Colonic mucosa (tissue), 4 donors: ENCODE measurements around the gene NRN1L. TPM values are rescaled to one million over a fixed set of nuclear protein-coding genes. Genes with fewer than 3 reads are reported as not detected.
"Not testable (repeated sequence)": the region's sequence is repeated elsewhere in the genome, so short reads cannot be mapped to it uniquely, and the experiment has no call there.

Experiments
- DNase-seq: peaks from one replicate; pipeline ENCODE4 v3.0.0-alpha.2; 2020
- H3K27ac ChIP-seq: fragments of 200-600 bp; one replicate; pipeline ENCODE4 v1.8.0; 2021
- H3K27me3 ChIP-seq: fragments of 200-600 bp; one replicate; pipeline ENCODE4 v1.8.0; 2021
- H3K36me3 ChIP-seq: fragments of 200-600 bp; one replicate; pipeline ENCODE4 v1.8.0; 2021
- H3K4me1 ChIP-seq: fragments of 200-600 bp; one replicate; pipeline ENCODE4 v1.8.0; 2021; ENCODE audit warnings: mild to moderate bottlenecking
- H3K4me3 ChIP-seq: fragments of 200-600 bp; one replicate; pipeline ENCODE4 v1.8.0; 2021
- H3K9ac ChIP-seq, 2 donors: one replicate each; pipeline ENCODE4 v1.7.0; 2013; ENCODE audit warnings: control low read depth in 2 of 2, low read depth in 2 of 2, low read length in 2 of 2
- H3K9me3 ChIP-seq: fragments of 200-600 bp; one replicate; pipeline ENCODE4 v1.8.0; 2021
- CTCF ChIP-seq: fragments of 200-600 bp; IDR thresholded peaks from one replicate; pipeline ENCODE4 v1.8.0; 2022; ENCODE audit warnings: antibody characterized with exemption, mild to moderate bottlenecking
- intact Hi-C: fragments of 100-400 bp; cut with DNase I; formaldehyde crosslinking; loops from one replicate; pipeline ENCODE4 v1.14.1; 2022
- total RNA-seq, 2 donors: library from RNA; stranded (reverse); fragmentation: NEBNext Ultra II Directional in 1 of 2; extraction: Animal tissue kit (Norgen Biotek cat#: 25700) in 1 of 2; gene quantifications; one replicate each; pipeline ENCODE4 v1.2.1, GENCODE V29; 2021
- donor health status: healthy.
- donor health status: DM: no; HTN: no; CAD: no.
- donor health status: DM: no; HTN: no; CAD: no.

Gene NRN1L
- total RNA-seq, 2 donors from 2014 or later = 0.93 to 0.96 TPM

DNA sequence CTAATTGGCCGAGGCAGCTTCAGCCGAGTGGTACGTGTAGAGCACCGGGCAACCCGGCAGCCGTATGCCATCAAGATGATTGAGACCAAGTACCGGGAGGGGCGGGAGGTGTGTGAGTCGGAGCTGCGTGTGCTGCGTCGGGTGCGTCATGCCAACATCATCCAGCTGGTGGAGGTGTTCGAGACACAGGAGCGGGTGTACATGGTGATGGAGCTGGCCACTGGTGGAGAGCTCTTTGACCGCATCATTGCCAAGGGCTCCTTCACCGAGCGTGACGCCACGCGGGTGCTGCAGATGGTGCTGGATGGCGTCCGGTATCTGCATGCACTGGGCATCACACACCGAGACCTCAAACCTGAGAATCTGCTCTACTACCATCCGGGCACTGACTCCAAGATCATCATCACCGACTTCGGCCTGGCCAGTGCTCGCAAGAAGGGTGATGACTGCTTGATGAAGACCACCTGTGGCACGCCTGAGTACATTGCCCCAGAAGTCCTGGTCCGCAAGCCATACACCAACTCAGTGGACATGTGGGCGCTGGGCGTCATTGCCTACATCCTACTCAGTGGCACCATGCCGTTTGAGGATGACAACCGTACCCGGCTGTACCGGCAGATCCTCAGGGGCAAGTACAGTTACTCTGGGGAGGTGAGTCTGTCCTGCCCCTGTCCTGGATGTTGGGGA lies 24.5 kb downstream of the NRN1L start:
- DNase-seq = no peak
- H3K36me3 ChIP-seq = peaks cover 5% of the 10 kb centered on the region

DNA sequence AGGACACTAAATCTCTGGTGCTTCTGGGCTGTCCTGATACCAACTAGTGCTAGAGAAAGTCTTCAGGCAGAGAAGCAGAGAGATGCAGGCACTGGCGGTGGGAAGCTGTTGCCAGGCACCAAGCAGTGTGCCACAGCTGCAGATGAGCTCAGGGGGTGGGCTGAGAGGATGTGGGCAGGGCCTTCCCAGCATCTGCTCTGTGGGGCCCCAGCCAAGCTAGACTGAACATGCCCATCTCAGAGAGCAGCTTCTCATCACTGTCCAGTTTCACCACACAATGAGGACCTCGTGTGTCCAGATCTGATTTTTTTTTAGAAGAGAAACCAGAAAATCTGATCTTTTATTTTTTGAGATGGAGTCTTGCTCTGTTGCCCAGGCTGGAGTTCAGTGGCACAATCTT lies 25.5 kb downstream of the NRN1L start:
- Histone ChIP-seq H3K9me3 (no peaks in the 10 kb centered on the region), H3K4me3 (no peak overlapping the region), H3K36me3 (peaks cover 5% of the 10 kb centered on the region), H3K9ac (no peak overlapping the region), H3K27me3 (no peaks in the 10 kb centered on the region), H3K4me1 (no peaks in the 10 kb centered on the region), H3K27ac (no peak overlapping the region)
- TF ChIP-seq CTCF = no peak
- no peak for DNase-seq
- intact Hi-C loops = no loop called here

More for the DNA sequence above, 24.5 kb downstream of the NRN1L start:
- no peak for TF ChIP-seq CTCF
- no peak overlapping the region for H3K4me3 ChIP-seq
- no peak overlapping the region for H3K27ac ChIP-seq
- H3K9ac ChIP-seq = no peak overlapping the region
- no peaks in the 10 kb centered on the region for H3K27me3 ChIP-seq
- intact Hi-C loops = no loop called here
- H3K4me1 ChIP-seq = no peaks in the 10 kb centered on the region
- no peaks in the 10 kb centered on the region for H3K9me3 ChIP-seq

DNA sequence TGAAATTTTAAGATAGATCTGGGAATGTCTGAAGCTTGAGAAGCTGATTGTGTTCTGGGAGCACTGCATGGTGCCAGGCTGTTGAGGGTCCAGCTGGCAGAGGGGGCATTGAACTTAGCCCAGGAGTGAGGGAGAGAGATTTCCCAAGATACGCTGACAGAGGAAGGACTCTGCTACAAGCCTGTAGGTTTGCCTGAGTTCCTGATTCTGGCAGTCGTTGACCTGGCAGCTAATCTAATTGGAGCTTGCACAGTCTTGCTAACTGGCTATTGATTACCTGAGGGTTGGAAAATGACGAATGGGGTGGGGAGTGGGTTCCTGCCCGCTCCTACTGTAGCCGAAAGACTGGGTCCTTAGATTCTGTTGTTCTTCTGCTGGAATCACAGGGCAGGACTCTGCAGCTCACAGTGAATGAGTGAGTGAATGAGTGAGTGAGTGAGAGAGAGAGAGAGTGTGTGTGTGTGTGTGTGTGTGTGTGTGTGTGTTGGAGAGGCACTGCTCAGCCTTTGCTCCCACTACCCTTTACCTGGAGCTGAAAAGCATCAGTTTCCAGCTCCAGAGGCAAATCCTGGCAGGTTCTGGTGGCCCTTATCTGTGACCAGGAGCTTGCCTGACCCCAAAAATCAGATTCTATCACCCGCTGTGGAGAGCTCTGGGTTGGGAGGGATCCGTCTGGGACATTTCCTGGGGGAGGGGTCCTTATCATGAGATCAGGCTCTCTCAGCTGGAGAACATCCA lies 30.2 kb downstream of the NRN1L start:
- Histone ChIP-seq H3K9ac (no peak overlapping the region), H3K4me3 (no peak overlapping the region), H3K27me3 (no peaks in the 10 kb centered on the region), H3K36me3 (peaks cover 5% of the 10 kb centered on the region), H3K4me1 (no peaks in the 10 kb centered on the region), H3K9me3 (no peaks in the 10 kb centered on the region), H3K27ac (no peak overlapping the region)
- intact Hi-C loops = no loop called here
- TF ChIP-seq CTCF = no peak
- DNase-seq = no peak

- H3K9ac ChIP-seq, DNase-seq, H3K9me3 ChIP-seq, H3K4me1 ChIP-seq, H3K27ac ChIP-seq, intact Hi-C loops, H3K36me3 ChIP-seq, H3K4me3 ChIP-seq, H3K27me3 ChIP-seq: not testable (repeated sequence)
These were observed 30.7 kb downstream of the NRN1L start for GRCh38 chr16:67915496-67915769.

DNA sequence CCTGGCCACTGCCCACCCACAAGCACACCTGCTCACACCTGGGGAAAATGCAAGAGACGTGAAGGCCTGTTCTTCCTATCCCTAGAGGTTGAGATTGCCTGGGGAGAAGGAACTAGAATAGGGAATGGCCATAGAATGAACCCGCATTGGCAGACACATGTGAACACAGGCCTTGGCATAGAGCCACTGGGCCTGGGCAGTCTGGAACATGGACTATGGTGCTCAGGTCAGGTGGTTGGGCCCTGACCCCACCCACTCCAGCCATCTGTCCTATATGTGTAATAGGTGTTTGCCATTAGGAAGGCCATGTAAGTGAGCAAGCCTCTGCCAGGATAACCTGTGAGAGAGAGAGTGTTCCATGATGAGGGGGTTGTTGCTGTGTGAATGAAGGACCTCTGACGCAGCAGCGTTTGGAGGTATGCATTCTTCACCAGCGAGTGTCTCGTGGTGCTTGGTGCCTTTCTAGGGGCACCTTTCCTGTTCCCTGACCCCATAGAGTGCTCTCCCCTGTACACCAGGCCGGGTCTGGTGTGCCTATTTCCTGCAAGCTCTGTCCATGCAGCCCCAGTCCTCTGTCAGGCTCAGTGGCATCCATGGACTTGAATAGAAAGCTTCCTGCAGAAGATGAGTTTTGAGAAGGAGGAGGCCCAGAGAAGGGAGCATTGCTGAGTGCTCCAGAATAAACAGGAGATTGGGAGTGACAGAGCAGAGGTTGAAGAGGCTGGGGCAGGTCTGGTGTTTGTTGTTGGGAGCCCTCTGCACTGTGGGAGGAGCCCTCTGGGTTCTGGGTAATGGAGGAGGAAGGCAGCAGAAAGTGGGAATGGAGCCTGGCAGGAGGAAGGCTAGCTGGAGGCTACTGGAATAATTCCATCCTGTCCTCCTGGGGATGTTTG lies 31.4 kb downstream of the NRN1L start:
- DNase-seq = no peak
- intact Hi-C loops = no loop called here
- Histone ChIP-seq H3K9me3 (no peaks in the 10 kb centered on the region), H3K4me3 (no peak overlapping the region), H3K9ac (no peak overlapping the region), H3K27ac (no peak overlapping the region), H3K4me1 (no peaks in the 10 kb centered on the region), H3K36me3 (no peaks in the 10 kb centered on the region), H3K27me3 (no peaks in the 10 kb centered on the region)
- TF ChIP-seq CTCF = no peak
